HG03066 (cell line): ENCODE measurements around the gene BBIP1.

Experiments used
- ATAC-seq: cut with Tn5 transposase; IDR thresholded peaks from one replicate; pipeline ENCODE4 v1.9.1; 2021; ENCODE audit warnings: low read depth; ENCODE audit not compliant: unreplicated experiment

Gene BBIP1

DNA sequence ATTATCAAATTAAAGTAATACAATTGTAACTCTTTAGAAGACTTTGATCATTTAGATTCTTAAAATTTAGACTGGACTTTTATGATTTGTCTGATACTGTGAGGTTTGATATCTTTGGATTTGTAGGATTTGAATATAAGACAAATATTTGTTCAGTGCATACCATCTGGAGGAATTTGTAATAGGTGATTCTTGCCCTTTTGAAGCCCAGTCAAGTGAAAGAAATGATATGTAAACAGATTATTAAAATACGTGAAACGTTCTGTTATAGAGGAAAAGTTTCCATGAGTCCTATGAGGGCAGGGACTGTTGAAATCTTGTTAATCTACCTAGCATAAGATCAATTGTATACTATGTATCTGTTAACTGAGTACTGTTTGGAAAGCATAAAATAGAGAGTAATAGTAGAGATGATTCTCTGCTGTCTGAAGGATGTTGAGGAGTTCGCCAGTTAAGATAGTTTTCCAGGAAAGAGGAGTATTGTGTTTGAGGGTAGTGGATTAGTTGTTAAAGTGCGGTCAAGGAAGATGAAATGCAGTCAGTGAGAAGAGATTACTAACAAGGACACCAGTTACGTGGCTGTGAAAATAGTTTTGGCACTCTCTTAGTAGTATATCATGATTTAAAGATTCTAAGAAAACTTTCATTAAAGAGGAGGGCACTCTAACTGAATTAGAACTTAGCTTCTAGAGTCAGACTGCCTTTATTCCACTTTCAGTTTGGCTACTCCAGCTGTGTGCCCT is 32.9 kb downstream of the BBIP1 start:
- no peak for ATAC-seq

DNA sequence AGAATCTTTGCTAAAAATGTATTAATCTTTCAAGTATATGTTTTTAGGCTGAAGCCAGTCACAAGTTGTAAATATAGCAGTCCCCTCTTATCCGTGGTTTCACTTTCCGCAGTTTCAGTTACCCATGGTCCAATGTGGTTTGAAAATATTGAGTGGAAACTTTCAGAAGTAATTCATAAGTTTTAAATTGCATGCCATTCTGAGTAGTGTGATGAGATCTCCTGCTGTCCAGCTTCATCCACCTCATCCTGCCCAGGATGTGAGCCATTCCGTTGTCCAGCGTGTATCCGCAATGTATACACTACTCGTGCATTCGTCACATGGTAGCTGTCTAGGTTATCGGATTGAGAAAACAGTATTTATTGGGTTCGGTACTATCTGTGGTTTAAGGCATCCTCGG is 35.1 kb downstream of the BBIP1 start:
- ATAC-seq: no peak

DNA sequence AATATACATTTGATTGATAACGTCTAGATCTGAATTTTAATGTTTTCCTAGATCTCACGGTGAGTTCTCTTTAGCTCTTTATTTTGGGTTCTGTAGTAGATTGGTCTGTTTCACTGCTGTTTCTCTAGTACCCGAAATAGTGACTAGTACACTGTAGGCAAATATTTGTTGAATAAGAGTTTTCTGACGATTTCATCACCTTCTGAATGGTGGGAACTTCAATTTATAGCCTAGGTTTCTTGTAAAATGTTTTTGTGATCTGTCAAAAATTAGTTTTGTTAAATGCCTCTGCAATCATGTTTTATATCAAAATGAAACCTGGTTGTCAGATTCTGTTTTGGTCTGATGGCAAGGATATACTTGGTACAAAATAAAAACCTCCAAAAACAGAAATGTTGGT is 37.1 kb downstream of the BBIP1 start:
- no peak for ATAC-seq

DNA sequence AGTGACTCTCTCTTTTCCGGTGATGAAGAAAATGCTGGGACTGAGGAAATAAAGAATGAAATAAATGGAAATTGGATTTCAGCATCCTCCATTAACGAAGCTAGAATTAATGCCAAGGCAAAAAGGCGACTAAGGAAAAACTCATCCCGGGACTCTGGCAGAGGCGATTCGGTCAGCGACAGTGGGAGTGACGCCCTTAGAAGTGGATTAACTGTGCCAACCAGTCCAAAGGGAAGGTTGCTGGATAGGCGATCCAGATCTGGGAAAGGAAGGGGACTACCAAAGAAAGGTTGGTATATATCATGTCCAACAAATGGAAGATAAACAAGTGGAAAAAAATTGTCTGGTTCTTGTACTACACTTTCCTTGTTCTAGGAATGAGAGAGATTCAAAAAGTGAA is 37.7 kb downstream of the BBIP1 start:
- ATAC-seq: no peak

DNA sequence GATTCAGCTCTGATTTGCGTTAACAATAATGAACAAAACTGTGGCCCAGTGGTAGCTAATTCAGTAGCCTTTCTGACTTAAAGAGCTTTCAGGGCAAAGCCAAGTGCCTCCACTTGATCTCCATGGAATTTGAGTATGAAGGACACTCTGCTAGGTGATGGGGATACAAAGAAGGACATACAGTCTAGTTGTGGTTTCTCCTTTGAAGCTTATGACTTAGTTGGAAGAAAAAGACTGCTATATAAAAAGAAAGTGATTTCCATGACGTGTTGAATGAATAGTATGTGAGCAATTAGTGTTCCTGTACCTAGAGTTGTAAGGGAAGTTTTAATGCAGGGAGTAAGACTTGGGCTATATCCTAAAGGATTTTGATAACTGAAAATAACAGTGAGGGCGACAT is 39.0 kb downstream of the BBIP1 start:
- no peak for ATAC-seq

DNA sequence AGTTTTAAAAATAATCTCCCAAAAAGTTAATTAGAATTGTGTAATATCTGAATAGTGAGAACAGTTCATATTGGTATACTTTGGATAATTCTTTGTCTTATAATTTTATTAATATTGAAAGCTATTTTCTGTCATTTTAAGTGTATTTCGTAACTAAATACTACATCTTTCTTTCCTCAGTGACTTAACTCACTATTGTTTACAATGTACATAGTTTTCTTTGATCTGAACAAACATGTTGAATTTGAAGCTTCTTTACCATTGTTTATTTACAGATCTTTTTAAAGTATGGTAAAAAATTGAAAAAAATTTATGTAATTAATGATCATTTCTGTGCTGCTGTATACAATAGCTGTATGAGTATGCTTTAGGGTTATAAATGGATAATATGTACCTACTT is 42.2 kb downstream of the BBIP1 start:
- no peak for ATAC-seq

DNA sequence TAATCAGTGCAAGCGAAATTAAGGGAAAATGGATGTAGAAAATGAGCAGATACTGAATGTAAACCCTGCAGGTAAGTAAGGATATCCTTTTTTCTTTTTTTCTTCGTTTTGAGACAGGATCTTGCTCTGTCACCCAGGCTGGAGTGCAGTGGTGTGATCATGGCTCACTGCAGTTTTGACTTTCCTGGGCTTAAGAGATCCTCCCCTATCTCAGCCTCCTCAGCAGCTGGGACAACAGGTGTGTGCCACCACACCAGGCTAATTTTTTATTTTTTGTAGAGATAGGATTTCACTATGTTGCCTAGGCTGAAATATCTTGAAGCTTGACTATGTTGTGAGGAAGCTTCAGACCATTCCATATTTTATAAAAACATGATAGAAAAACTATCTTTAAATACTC is 43.0 kb downstream of the BBIP1 start:
- ATAC-seq: no peak

DNA sequence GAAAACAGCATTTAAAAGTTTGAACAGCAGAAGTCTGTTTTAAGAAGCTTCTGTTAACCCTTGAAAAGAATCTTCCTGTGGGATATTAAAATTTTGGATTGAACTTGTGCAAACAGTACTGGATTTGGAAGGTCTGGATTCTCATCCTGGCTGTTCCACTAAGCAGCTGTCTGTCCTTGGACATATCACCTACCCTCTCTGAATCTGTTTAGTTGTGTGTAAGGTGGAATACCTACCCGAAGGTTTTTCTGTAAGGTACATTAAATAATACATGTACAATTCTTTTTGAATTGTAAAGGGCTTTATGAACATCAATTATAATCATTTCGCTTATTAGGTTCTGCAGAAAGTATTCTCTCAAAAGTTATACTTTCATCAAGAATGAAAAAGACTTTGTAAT is 45.0 kb downstream of the BBIP1 start:
- ATAC-seq: no peak

DNA sequence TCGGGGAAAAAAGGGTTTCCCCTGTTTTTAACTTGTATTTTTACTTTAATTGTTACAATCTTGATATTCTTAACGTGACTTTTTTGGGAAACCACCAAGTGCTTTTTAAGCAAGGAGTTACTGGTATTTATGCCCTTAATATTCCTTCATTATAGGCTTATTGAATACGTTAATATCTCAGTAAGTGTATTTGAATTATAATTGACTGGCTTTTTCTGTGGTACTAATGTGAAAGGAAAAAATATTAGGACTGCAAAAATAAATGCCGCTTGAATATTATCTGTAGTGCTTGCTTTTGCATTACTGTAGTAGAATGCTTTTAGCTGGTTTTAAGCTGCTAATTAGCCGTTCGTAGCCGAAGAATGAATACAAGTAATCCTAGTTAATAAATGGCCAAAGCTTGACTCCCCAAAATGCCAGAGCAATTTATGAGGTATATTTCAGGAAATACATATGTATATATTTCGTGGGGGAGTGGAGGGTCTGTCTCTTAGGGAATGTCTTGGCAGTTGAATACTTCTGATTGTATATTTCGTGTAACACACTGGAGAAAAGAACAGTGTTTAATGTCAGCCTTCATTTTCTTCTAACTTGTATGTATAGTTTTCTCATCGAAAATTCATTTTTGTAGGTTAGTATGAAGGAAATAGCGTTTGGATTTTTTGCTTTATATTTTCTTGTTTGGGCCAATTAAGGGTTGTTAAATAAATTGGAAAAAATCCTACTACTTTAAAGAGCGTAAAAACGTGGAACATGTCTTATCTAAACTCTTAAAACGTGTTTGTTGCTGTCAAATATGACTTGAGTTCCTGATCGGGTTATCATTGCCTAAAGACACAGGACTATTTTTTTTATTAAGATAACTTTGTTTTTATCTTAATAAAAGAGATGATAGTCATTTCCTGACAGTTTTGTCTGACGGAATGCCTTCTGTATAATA is 45.7 kb downstream of the BBIP1 start:
- ATAC-seq: no peak

DNA sequence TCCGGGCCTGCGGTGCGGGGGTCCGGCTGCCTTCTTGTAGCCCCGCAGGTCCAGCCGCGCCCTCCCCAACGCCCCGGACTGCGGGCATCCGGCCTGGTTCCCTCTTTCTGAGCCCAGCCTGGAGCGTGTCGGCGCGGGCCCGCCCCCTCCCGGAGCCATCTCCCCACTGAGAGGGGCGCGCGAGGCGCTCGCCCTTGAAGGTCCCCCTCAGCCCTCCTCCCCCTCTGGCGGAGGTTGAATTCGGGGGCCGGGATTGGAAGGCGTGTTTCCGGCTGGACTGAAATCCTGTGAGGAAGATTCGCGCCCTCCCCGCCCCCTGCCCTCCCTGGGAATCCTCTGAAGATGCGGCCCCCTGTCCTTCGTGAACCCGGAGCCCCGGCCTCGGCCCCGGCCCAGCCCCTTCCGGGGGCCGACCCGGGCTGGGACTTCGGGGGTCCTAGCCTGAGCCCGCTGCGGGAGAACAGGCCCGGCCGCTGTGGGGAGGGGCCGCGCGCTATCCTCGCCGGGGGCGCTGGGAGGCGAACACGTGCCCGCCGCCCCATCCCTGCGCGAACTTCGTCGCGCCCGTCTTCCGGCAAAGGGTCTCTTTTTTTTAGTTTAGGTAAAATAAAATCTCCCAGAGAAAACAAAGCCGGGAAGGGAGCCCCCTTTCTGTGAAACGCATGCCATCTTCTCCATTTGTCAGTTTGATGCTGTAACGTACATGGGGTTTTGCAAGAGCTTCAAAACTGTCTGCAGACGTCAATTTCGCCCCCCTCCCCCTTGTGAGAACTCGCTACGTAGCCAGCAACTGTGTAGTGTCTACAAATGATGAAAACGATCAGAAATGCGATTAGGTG is 46.6 kb downstream of the BBIP1 start:
- peak; percentile 40 for ATAC-seq

DNA sequence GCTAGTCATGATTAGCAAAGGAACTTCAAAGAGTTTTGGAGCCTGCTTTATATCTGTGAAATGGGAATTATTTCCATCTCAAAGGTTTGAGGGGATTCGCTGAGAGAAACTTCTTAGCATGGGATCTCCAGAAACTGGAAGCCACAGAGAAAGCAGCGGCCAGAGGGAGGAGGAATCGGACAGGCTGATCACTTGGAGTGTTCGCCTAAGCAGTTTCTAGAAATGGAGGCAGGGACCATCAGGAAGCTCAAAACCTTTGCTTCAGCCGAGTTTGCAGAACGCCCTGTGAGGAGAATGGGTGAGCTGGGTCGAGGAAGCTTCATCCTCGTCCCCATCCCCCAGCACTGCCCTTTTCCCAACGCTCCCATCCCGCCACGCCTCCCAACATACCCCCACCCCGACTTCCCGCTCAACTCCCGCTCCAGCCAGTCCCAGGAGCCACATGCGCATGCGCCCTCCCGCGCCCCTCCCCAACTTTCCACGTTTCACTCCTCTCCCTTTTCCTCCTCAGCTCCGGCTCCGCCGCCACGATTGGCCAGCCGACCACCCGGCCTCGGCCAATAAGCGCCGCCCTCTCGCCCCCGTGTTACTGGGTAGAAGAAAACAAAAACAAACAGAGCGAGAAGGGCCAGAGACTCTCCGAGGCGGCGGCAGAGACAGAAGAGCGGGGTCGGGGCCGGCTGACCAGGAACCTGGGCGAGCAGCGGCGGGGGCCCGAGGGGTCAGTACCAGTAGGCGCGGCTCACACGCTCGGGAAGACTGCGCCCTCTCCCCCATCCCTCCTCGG is 47.5 kb downstream of the BBIP1 start, which contains the start of gene PDCD4:
TSS of gene PDCD4 (plus strand) at position 631 of the 787 bp plus-strand sequence. CDS start 4,100 bp downstream, outside the sequence.
- ATAC-seq: peak; percentile 67

DNA sequence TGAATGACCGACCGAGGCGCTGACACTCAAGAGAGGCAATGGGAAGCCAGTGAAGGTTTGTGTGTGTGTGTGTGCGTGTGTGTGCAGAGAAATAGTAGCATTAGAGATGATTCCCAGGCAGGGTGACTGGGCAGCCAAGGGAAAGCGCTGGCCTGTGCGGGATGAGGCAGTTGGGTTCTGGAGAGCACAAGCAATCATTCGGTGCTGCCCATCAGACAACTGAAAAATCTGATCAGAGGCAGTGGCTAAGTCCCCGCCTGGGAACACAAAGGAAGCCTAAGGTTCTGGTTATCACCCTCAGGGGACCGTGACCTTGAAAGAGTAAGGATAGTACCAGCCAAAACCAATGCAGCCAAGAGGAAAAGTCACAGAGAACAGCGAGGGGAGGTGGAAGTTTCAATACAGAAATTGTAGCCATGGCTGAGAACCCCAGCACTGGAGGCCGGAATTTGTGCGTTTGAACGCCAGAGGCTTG is 48.1 kb downstream of the BBIP1 start:
- no peak for ATAC-seq

DNA sequence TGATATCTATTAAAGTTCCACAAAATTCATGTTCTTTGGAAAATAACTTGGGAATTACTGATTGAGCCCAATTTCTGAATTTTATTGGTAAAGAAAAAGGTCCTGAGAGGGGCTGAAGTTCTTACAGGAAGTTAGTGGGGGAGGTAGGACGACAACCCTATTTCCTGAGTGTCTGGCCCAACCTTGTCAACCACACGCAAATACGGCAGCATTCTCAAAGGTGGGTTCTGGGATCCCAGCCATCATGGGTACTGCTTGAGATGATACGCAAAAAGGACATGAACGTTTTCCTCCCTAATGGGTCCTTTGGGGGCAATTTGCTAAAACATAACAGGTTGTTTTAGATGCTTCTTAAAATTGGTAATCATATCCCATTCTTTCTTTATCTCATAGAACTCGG is 50.0 kb downstream of the BBIP1 start:
- no peak for ATAC-seq

DNA sequence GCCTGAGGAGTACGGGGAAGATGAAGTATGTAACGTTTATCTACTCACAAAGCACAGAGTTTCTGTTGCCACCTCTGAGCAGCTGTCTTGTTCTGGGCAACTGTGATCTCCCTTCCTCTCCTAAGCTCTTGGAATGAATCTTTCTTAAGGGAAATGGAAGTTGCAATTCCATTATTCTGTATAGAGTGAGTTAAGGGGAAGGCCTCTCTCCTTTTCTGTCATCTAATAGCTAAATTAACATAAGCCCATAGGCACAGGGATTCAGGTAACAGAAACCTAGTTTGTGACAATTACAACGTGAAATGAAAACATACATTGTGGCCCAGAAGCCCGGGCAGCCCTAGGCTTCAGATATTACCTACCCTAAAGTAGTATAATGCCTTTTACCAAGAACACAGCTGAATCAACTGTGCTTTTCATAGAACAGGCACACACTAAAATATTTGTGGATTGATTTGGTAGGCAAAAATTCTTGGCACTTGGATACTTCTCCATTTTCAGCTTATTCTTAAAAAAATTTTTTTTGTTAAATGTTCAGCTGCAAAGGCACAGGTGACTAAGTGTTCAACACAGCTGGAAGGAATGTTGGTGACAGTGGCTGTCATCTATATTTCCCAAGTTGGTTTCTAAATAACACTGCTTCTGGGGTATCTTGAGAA is 51.0 kb downstream of the BBIP1 start:
- ATAC-seq: no peak

DNA sequence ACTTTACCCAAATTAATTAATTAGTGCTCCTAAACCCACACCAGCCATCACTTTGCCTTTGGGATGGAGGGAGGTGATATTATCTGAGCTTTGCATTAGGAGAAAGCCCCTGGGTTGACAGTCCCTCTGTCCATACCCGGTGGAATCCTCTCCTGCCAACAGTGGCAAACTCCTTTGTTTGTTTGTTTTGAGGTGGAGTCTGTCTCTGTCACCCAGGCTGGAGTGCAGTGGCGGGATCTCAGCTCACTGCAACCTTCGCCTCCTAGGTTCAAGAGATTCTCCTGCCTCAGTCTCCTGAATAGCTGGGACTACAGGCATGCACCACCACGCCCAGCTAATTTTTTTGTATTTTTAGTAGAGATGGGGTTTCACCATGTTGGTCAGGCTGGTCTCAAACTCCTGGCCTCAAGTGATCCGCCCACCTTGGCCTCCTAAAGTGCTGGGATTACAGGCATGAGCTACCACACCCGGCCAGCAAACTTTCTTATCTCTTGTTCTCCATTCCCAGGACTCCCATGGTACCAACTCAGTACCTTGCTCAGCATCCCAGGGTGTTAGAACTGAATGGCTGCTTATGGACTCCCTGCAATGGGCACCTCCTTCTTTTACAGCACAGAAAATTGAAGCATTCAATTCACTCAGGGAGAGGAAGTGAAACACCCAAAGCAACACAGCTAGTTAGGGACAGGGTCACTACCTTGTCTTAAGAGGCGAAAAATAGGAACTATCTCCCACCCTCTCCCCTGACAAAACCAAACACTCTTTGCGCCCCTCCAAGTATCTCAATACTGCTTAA is 51.8 kb downstream of the BBIP1 start:
- peak; percentile 25 for ATAC-seq

DNA sequence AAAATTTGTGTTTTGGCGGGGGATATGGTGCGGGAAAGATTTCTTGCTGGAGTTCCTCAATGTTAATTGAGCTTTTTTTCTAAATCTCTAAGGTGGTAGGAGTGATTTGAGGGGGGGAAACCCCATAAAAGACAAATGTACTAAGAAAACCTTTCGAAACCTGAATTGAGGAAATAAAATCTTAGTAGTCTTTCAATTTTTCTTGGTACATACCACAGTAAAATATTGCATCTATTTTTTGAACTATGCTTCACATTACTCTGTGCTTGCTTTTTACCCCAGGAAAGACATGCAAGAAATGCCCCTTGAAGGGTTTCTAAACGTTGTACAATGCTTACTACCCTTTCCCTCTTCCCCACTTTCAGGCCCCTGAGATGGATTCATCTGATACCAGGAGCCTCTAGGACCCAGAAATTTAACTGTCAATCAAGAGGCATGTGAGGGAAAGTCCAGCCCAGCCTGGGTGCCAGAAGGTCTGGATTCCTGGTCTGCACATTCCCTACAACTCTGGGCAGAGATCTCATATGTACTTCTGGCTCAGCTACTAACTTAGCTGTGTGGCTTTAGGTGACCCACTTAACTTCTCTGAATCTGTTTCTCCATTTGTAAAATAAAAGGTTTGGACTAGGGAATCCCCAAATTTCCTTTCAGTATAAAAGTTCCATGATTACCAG is 53.0 kb downstream of the BBIP1 start:
- ATAC-seq: no peak

DNA sequence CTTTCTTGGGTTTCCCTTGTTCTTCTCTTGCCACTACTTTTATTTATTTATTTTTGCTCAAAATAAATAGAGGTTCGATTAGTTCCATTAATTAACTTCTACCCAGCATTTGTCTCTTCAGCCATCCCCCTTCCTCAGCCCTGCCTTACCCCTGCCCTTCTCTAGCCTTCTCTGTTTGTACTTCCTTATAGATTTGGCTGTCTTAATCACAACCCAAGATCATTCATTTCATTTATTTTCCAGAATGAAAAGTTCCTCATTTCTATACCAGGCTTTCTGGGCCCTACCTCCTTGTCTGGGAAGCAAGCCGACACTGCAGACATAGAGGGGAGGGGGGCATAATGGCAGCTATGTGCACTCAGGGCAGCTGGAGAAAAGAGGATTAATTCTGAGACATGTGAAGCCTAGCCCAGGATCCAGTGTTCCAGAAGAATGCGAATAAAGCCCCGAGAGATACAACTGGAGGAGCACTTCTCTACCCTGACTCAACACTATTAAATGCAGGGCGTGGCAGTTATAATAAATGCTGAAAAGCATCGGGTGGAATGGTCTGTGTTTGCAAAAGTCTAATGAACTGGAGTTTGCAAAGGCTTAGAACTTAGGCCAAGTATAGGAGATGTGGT is 53.7 kb downstream of the BBIP1 start:
- ATAC-seq: no peak
